HG02938 (cell line): ENCODE data around the gene TMEM256.

ENCODE experiments used
- ATAC-seq: cut with Tn5 transposase; IDR thresholded peaks from one replicate; pipeline ENCODE4 v1.9.1; 2021; ENCODE audit warnings: mild to moderate bottlenecking, moderate library complexity; ENCODE audit not compliant: unreplicated experiment

The TMEM256 gene

GRCh38 chr17:7431231-7431630 lies 27.3 kb upstream of the TMEM256 start:
- no peak for ATAC-seq

GRCh38 chr17:7429722-7430121 lies 25.8 kb upstream of the TMEM256 start:
- no peak for ATAC-seq

GRCh38 chr17:7428557-7428956 lies 24.7 kb upstream of the TMEM256 start, which contains the start of gene SPEM3:
Gene SPEM3 (plus strand): TSS chr17:7428857. CDS start chr17:7428903, 46 bp downstream.
- ATAC-seq: no peak

- no peak for ATAC-seq
These were observed 23.7 kb upstream of the TMEM256 start for GRCh38 chr17:7427549-7427948.

- ATAC-seq: no peak
These were observed 23.1 kb upstream of the TMEM256 start for GRCh38 chr17:7426896-7427489.

GRCh38 chr17:7426203-7426863 lies 22.4 kb upstream of the TMEM256 start:
- ATAC-seq: no peak

GRCh38 chr17:7425756-7426155 lies 21.9 kb upstream of the TMEM256 start:
- no peak for ATAC-seq

- ATAC-seq: no peak
These were observed 21.4 kb upstream of the TMEM256 start, which contains the start of gene SPEM2 for GRCh38 chr17:7425316-7425715. Gene SPEM2 (plus strand): TSS chr17:7425616. CDS start chr17:7425689, 73 bp downstream.

GRCh38 chr17:7423679-7424078 lies 19.8 kb upstream of the TMEM256 start:
- no peak for ATAC-seq

GRCh38 chr17:7421186-7421585 lies 17.3 kb upstream of the TMEM256 start:
- no peak for ATAC-seq

- ATAC-seq: no peak
These were observed 16.1 kb upstream of the TMEM256 start, which contains the start of gene SPEM1 for GRCh38 chr17:7419819-7420610. Gene SPEM1 (plus strand): TSS chr17:7420324. CDS start chr17:7420385, 61 bp downstream.

- no peak for ATAC-seq
These were observed 14.7 kb upstream of the TMEM256 start for GRCh38 chr17:7418472-7419152.

GRCh38 chr17:7417056-7417655 lies 13.3 kb upstream of the TMEM256 start:
- no peak for ATAC-seq

- no peak for ATAC-seq
These were observed 12.4 kb upstream of the TMEM256 start for GRCh38 chr17:7416323-7416722.

- ATAC-seq: no peak
These were observed 11.9 kb upstream of the TMEM256 start for GRCh38 chr17:7415784-7416183.

- no peak for ATAC-seq
These were observed 10.9 kb upstream of the TMEM256 start for GRCh38 chr17:7414837-7415236.

- ATAC-seq: no peak
These were observed 9.6 kb upstream of the TMEM256 start for GRCh38 chr17:7413346-7413985.

- no peak for ATAC-seq
These were observed 7.5 kb upstream of the TMEM256 start for GRCh38 chr17:7411427-7411750.

- ATAC-seq: no peak
These were observed 6.9 kb upstream of the TMEM256 start for GRCh38 chr17:7410634-7411426.

- ATAC-seq: no peak
These were observed 5.8 kb upstream of the TMEM256 start for GRCh38 chr17:7409716-7410115.
